ENCODE results near the gene HOMER1.

GRCh38 chr5:79489773-79490172 is 24.2 kb downstream of the HOMER1 start:
- TF ChIP-seq POLR2AphosphoS5 (IDR thresholded peaks at IDR 0.05; ENCODE audit: borderline replicate concordance, low read depth, low read length) (no peak), EZH2 (IDR thresholded peaks at IDR 0.05) (no peak), FOXP2 (optimal IDR thresholded peaks at IDR 0.05; ENCODE audit: control extremely low read depth, extremely low read length, insufficient read depth) (no peak)
